CD14-positive monocyte (primary cell): Measurements from ENCODE around the gene IBA57. TPM values are rescaled to one million over a fixed set of nuclear protein-coding genes. Genes with fewer than 3 reads are reported as not detected.

Experiments used
- DNase-seq, 3 donors: peaks; one replicate each; pipeline ENCODE4 v3.0.0-alpha.2; 2011 to 2022
- H2AFZ ChIP-seq: 2 replicates; pipeline ENCODE4 v1.6.0; 2012; ENCODE audit warnings: mild to moderate bottlenecking, low read depth, low read length, inconsistent platforms; ENCODE audit not compliant: insufficient read depth, poor library complexity, severe bottlenecking
- H3K27ac ChIP-seq, 2 donors: 1 replicate in 1 of 2; 2 replicates in 1 of 2; pipeline ENCODE4 v1.5.1; 2012 to 2013; ENCODE audit warnings: low read length in 2 of 2, control low read depth in 1 of 2, inconsistent platforms in 1 of 2, low read depth in 1 of 2, mild to moderate bottlenecking in 1 of 2
- H3K27me3 ChIP-seq, 2 donors: one replicate each; pipeline versions ENCODE4 v1.6.0 to v1.6.1; 2011 to 2013; ENCODE audit warnings: low read length in 2 of 2; ENCODE audit not compliant: control insufficient read depth in 2 of 2, insufficient read depth in 2 of 2
- H3K36me3 ChIP-seq, 2 donors: replicated peaks in 1 of 2; 1 replicate in 1 of 2; 2 replicates in 1 of 2; pipeline versions ENCODE4 v1.5.1 to v1.6.1; 2012 to 2013; ENCODE audit warnings: low read length in 2 of 2, control low read depth in 1 of 2, inconsistent platforms in 1 of 2, mild to moderate bottlenecking in 1 of 2; ENCODE audit not compliant: insufficient read depth in 2 of 2, control insufficient read depth in 1 of 2
- H3K4me1 ChIP-seq, 2 donors: 1 replicate in 1 of 2; 2 replicates in 1 of 2; pipeline versions ENCODE4 v1.5.1 to v1.6.1; 2012 to 2013; ENCODE audit warnings: low read length in 2 of 2, control low read depth in 1 of 2, inconsistent platforms in 1 of 2, mild to moderate bottlenecking in 1 of 2, moderate library complexity in 1 of 2; ENCODE audit not compliant: insufficient read depth in 2 of 2, control insufficient read depth in 1 of 2
- H3K4me2 ChIP-seq: replicated peaks from 2 replicates; pipeline ENCODE3; 2012; ENCODE audit warnings: low read length, moderate library complexity, mild to moderate bottlenecking; ENCODE audit not compliant: poor library complexity, severe bottlenecking; ENCODE audit errors: extremely low read depth
- H3K4me3 ChIP-seq, 3 experiments: fragments of 200-600 bp in 1 of 3; sonication (generic) in 1 of 3; replicated peaks in 1 of 3; 1 replicate in 2 of 3; 2 replicates in 1 of 3; pipeline ENCODE4 v1.5.1; 2011 to 2013; ENCODE audit warnings: low read length in 3 of 3, mild to moderate bottlenecking in 3 of 3, control low read depth in 2 of 3, low read depth in 2 of 3, inconsistent platforms in 1 of 3, moderate library complexity in 1 of 3
- H3K79me2 ChIP-seq: 2 replicates; pipeline ENCODE4 v1.6.0; 2012; ENCODE audit warnings: mild to moderate bottlenecking, control low read depth, inconsistent platforms, low read length, moderate library complexity; ENCODE audit not compliant: insufficient read depth
- H3K9ac ChIP-seq: 2 replicates; pipeline ENCODE4 v1.6.0; 2017; ENCODE audit warnings: low read length, mild to moderate bottlenecking; ENCODE audit not compliant: insufficient read depth, poor library complexity, severe bottlenecking
- H3K9me3 ChIP-seq, 2 donors: replicated peaks in 1 of 2; 1 replicate in 1 of 2; 2 replicates in 1 of 2; pipeline versions ENCODE4 v1.5.1 to v1.6.1; 2012 to 2013; ENCODE audit warnings: low read length in 2 of 2, control low read depth in 1 of 2; ENCODE audit not compliant: control insufficient read depth in 1 of 2, insufficient read depth in 1 of 2
- H4K20me1 ChIP-seq: 2 replicates; pipeline ENCODE4 v1.6.0; 2012; ENCODE audit warnings: mild to moderate bottlenecking, low read length, control low read depth, moderate library complexity; ENCODE audit not compliant: insufficient read depth
- H3K27ac Mint-ChIP-seq, 7 donors: one replicate each; pipeline ENCODE4 v1.8.0; 2020; ENCODE audit warnings: mild to moderate bottlenecking in 7 of 7, mixed read lengths in 7 of 7, moderate library complexity in 6 of 7, inconsistent platforms in 2 of 7
- H3K27me3 Mint-ChIP-seq, 3 donors: one replicate each; pipeline ENCODE4 v1.8.0; 2021 to 2022; ENCODE audit warnings: low read depth in 3 of 3, mild to moderate bottlenecking in 3 of 3, mixed read lengths in 3 of 3, moderate library complexity in 3 of 3, inconsistent platforms in 1 of 3
- H3K36me3 Mint-ChIP-seq, 2 donors: one replicate each; pipeline ENCODE4 v1.8.0; 2020; ENCODE audit warnings: mixed read lengths in 2 of 2, inconsistent platforms in 1 of 2, mild to moderate bottlenecking in 1 of 2
- H3K4me1 Mint-ChIP-seq: one replicate; pipeline ENCODE4 v1.8.0; 2020; ENCODE audit warnings: mild to moderate bottlenecking, mixed read lengths
- H3K4me3 Mint-ChIP-seq, 2 donors: one replicate each; pipeline ENCODE4 v1.8.0; 2020; ENCODE audit warnings: mild to moderate bottlenecking in 2 of 2, mixed read lengths in 2 of 2, moderate library complexity in 1 of 2
- H3K9me3 Mint-ChIP-seq, 7 donors: one replicate each; pipeline ENCODE4 v1.8.0; 2020 to 2022; ENCODE audit warnings: mixed read lengths in 7 of 7, mild to moderate bottlenecking in 6 of 7, moderate library complexity in 6 of 7, inconsistent platforms in 2 of 7
- WGBS: methylation state at CpG from one replicate; pipeline ENCODE4 v1.1.5; 2013; ENCODE audit warnings: missing lambda C conversion rate; ENCODE audit not compliant: insufficient coverage; 5-methylcytosine and 5-hydroxymethylcytosine counted together
- intact Hi-C, 2 donors: fragments of 100-400 bp; cut with micrococcal nuclease; formaldehyde crosslinking; loops; one replicate each; pipeline versions ENCODE4 v1.15.0 to v1.15.1; 2023
- polyA plus RNA-seq, 3 donors: library from polyadenylated mRNA; depleted of rRNA in 1 of 3; unstranded in 2 of 3; stranded (reverse) in 1 of 3; fragments of 300-500 nt in 2 of 3; fragments of >200 nt in 1 of 3; fragmentation: Illumina TruSeq in 2 of 3; gene quantifications; 1 replicate in 2 of 3; 2 replicates in 1 of 3; pipeline ENCODE4 v1.2.3, GENCODE V29; 2012 to 2021
- TF ChIP-seq, protein P1 (sequence below): fragments of 200-600 bp; IDR thresholded peaks from one replicate; pipeline ENCODE4 v1.8.0; 2022; ENCODE audit warnings: antibody characterized with exemption, mild to moderate bottlenecking

Gene IBA57
- polyA plus RNA-seq, 3 donors = 1.6 to 2.1 (median 1.7) TPM

DNA sequence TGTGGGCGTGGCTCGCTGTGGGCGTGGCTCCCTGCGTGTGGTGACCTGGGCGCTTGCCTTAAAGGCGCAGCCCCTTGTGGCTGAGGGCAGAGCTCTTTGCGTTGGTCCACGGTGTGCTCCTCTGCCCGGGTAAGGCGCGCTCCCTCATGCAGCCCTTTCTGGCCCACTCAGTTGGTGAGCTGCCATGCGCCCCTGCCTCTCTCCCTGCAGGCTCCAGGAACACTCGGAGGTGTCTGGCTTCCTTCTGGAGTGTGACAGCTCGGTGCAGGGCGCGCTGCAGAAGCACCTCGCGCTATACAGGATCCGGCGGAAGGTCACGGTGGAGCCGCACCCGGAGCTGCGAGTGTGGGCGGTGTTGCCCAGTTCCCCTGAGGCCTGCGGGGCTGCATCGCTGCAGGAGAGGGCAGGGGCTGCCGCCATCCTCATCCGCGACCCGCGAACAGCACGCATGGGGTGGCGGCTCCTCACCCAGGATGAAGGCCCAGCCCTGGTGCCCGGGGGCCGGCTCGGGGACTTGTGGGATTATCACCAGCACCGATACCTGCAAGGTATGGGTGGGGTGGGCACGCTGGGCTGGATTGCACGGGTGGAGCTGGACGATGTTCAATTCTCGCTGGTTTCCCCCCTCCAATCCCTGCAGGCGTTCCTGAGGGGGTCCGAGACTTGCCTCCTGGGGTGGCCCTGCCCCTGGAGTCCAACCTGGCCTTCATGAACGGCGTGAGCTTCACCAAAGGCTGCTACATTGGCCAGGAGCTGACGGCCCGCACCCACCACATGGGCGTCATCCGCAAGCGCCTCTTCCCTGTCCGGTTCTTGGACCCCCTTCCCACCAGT lies 9.1 kb downstream of the IBA57 start:
- intact Hi-C loops = loop anchor here in 1 of 2 donors (5.0 kb wide), 1 partner anchor 387 kb away; no protein-coding TSS in a partner anchor
- Mint-ChIP-seq H3K9me3 (peaks cover 0 to 1% (median 0%) of the 10 kb centered on the region in 7 donors), H3K4me1 (peaks cover 20% of the 10 kb centered on the region), H3K27me3 (peaks cover 0 to 4% (median 0%) of the 10 kb centered on the region in 3 donors), H3K27ac (peak overlapping the region in 4 of 7 donors; percentile 6 to 59 (median 58)), H3K36me3 (peaks cover 1 to 3% of the 10 kb centered on the region in 2 donors), H3K4me3 (no peak overlapping the region)
- no peaks in the 10 kb centered on the region for H3K27me3 ChIP-seq
- H3K4me3 ChIP-seq = no peak overlapping the region
- 95% methylated on average over 43 of the region's 52 CpGs for whole genome bisulfite sequencing
- peaks cover 17 to 19% of the 10 kb centered on the region in 2 donors for H3K4me1 ChIP-seq
- H3K9ac ChIP-seq = no peak overlapping the region
- TF ChIP-seq, protein P1, sequence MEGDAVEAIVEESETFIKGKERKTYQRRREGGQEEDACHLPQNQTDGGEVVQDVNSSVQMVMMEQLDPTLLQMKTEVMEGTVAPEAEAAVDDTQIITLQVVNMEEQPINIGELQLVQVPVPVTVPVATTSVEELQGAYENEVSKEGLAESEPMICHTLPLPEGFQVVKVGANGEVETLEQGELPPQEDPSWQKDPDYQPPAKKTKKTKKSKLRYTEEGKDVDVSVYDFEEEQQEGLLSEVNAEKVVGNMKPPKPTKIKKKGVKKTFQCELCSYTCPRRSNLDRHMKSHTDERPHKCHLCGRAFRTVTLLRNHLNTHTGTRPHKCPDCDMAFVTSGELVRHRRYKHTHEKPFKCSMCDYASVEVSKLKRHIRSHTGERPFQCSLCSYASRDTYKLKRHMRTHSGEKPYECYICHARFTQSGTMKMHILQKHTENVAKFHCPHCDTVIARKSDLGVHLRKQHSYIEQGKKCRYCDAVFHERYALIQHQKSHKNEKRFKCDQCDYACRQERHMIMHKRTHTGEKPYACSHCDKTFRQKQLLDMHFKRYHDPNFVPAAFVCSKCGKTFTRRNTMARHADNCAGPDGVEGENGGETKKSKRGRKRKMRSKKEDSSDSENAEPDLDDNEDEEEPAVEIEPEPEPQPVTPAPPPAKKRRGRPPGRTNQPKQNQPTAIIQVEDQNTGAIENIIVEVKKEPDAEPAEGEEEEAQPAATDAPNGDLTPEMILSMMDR = no peak
- no peak overlapping the region for H3K27ac ChIP-seq
- H2AFZ ChIP-seq = no peak overlapping the region
- no peak for DNase-seq
- no peak overlapping the region for H3K4me2 ChIP-seq
- H3K79me2 ChIP-seq = peaks cover 3% of the 10 kb centered on the region
- H4K20me1 ChIP-seq = no peaks in the 10 kb centered on the region
- peaks cover 0 to 7% of the 10 kb centered on the region in 2 donors for H3K9me3 ChIP-seq
- H3K36me3 ChIP-seq = peaks cover 0 to 10% of the 10 kb centered on the region in 2 donors

DNA sequence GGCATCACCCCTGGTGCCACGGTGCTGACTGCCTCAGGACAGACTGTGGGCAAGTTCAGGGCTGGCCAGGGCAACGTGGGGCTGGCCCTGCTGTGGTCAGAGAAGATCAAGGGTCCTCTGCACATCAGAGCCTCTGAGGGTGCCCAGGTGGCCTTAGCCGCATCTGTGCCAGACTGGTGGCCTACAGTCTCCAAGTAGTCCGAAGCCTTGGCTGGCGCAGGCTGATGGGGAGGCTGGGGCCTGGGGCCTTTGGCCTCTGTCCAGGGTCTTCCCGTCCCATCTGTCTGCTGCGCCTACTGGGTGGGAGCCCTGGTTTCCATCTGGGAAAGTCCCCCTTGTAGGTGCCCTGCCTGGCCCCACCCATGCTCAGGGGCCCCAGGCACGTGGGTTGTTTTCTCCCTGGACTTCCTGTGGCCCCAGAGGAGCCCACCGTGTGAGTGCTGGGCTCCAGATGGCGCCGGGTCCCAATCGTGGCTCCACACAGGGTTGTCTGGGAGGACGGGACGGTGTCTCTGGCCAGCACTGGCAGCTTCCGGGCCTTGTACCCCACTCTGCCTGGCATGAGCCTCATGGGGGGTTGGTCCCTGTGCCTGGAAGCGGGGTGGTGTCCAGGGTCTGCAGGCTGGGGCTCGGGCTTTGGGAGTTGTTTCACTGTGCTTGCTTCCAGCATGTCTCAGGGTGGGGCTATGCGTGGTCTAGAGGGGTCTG lies 9.9 kb downstream of the IBA57 start:
- Histone ChIP-seq H3K4me1 (peaks cover 19 to 20% of the 10 kb centered on the region in 2 donors), H4K20me1 (no peaks in the 10 kb centered on the region), H3K79me2 (peaks cover 3% of the 10 kb centered on the region), H3K4me3 (no peak overlapping the region), H3K9me3 (peaks cover 0 to 7% of the 10 kb centered on the region in 2 donors), H3K27me3 (no peaks in the 10 kb centered on the region), H3K4me2 (no peak overlapping the region), H3K9ac (no peak overlapping the region), H3K27ac (no peak overlapping the region), H2AFZ (no peak overlapping the region), H3K36me3 (peaks cover 0 to 10% of the 10 kb centered on the region in 2 donors)
- WGBS = 90% methylated on average over 17 of the region's 18 CpGs
- intact Hi-C loops = no loop called here
- peaks cover 0 to 3% of the 10 kb centered on the region in 2 donors for H3K36me3 Mint-ChIP-seq
- peak overlapping the region in 2 of 7 donors; percentile 25 to 58 for H3K27ac Mint-ChIP-seq
- peaks cover 0 to 4% (median 0%) of the 10 kb centered on the region in 3 donors for H3K27me3 Mint-ChIP-seq
- H3K4me1 Mint-ChIP-seq = peaks cover 22% of the 10 kb centered on the region
- TF ChIP-seq, protein P1 = no peak
- no peak for DNase-seq
- H3K9me3 Mint-ChIP-seq = no peaks in the 10 kb centered on the region
- H3K4me3 Mint-ChIP-seq = no peak overlapping the region
